GM04504 (cell line): Measurements from ENCODE around the gene HEPACAM.

Experiments used
- DNase-seq: peaks from one replicate; pipeline ENCODE4 v3.0.0-alpha.2; 2012; ENCODE audit warnings: low read depth

The HEPACAM gene

GRCh38 chr11:124942466-124943253 is 6.8 kb upstream of the HEPACAM start:
- DNase-seq = no peak

DNA sequence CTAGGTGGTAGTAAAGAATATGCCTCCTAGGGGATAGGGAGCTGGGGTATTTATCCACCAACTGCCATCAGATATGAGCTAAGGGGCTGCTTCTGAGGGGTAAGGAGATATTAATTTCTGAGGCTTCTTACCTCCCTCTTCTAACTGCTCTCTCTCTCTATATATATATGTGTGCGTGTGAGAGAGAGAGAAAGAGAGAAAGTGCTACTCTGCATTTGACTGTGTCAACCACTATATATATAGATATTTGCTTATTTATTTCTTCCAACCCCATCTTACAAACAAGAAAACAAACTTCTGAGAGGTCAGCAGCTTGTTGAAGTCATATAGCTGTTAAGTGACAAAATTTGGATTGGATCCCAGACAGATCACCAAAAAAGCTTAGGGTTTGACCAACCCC is 5.9 kb upstream of the HEPACAM start:
- no peak for DNase-seq

DNA sequence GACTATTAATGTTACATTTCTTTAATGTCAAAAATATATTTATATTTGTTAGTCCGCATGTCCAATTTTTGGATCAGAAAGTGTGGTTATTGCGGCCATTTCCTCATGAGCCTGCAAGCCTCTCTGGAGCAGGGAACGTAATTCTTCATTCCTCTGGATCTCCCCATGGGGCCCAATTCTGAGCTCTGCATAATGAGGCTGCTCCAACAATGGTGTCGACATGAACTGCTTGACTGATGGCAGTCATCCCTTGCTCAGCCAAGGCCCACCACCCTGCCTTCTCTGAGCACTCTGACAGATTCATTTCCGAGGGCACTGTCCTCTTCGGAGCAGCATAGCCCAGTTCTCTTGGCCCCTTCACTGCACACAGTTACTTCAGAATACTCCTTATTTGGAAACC is 3.1 kb upstream of the HEPACAM start:
- DNase-seq = no peak

GRCh38 chr11:124938206-124938765 is 2.4 kb upstream of the HEPACAM start:
- DNase-seq = no peak

- no peak for DNase-seq
Measured at GRCh38 chr11:124937336-124937935, 1.6 kb upstream of the HEPACAM start.

GRCh38 chr11:124934862-124935547 is 842 bp downstream of the HEPACAM start:
- peak; percentile 52 for DNase-seq

DNA sequence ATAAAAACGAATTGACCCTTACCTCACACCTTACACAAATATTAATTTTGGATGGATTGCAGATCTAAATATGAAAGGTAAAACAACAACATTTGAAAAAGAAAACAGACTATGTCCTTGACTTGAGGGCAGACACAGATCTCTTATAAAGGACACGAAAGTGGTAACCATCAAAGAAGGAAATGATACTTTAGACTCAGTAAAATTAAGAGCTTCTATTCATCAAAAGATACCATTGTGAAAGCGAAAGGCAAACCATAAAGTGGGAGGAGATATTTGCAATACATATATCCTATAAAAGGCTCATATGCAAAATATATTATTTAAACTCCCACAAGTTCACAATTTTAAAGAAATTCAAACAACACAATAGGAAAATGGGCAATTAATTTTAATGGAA is 5.0 kb downstream of the HEPACAM start:
- DNase-seq = no peak

- DNase-seq = no peak
Measured at GRCh38 chr11:124928942-124929665, 6.7 kb downstream of the HEPACAM start.

DNA sequence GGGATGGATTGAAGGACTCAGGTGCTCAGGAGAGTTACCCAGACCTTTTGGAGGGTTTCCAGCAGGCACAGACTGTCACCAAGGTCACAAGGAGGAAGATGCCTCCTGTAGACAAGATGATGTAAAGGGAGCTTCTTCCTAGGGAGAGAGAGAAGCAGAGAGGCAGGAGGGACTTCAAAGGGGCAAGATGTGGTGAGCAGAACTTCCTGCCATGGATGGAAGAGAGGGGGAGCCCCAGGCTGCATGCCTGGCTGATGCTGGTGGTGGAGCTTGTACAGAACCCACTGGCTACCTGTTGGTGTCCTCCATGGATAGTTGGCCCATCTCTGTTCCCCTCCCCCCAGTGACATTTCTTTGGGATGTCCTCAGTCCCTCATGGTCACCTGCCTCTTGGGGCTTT is 12.6 kb downstream of the HEPACAM start:
- DNase-seq = no peak

DNA sequence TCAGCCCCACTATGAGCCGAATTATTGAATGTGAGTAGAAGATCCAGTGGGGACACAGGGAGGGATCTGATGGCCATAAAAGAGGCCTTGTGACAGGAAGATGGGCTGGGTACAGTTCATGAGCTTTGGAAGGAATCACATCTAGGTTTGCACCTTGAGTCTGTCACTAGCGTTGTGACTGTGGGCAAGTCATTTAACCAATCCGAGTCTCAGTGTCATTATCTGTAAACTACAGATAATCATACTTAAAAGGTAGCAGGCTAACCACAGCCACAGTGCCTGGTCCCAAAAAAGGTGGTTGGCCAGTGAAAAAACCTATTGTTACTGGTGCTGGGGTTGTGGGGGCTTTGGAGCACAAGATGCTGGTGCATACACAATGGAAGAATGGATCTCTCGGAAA is 13.0 kb downstream of the HEPACAM start:
- no peak for DNase-seq

DNA sequence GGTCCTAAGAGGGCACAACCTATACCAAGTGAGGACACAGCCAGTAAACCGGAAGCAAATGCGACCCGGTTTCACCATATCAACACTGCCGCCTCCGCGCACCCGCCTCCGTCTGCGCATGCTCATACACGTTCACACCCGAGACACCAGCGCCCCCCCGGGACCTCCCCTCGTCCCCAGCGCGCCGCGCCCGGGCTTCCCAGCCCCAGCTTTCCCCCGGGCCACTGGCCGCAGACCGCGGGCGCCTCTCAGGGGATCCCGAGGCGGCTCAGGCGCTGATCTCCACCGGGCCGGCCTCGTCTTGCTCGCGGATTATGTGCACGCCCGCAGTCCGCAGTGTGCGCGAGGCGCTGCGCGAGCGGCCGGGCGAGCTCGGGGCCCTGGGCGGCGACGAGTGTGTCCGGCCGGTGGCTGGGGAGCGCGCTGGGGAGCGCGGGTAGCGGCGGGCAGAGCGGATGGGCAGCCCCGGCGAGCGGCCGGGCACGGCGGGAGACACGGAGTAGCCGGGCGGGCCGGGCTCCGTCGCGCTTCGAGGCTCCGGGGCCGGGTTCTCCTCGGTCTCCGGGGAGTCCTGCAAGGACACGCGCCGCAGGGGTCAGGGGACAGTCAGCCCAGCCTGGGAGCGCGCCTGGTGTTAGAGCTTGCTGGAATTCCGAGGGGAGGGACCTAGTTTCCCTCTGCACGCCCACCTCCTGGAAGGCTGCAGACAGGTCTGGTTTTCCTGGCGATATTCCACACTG is 14.8 kb downstream of the HEPACAM start:
- DNase-seq = no peak

DNA sequence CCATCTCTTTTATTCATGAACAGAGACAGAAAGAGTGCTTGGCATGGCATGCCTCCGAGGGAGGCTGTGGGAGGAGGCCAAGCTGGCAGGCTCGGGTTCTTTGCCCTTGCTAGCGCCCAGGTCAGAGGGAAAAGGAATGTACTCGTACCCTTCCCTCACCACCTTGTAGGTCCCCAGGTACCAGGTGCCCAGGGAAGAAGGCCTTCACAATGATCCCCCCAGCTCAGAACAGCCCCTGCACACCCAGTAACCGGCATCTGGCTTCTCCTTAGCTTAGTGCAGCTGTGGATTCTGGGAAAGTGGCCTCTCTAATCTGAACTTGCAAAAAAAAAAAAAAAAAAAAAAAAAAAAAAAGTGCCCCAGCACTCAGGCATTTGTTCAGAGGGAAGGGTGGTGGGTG is 15.5 kb downstream of the HEPACAM start:
- DNase-seq = no peak

GRCh38 chr11:124919898-124920297 is 15.9 kb downstream of the HEPACAM start:
- DNase-seq = no peak

DNA sequence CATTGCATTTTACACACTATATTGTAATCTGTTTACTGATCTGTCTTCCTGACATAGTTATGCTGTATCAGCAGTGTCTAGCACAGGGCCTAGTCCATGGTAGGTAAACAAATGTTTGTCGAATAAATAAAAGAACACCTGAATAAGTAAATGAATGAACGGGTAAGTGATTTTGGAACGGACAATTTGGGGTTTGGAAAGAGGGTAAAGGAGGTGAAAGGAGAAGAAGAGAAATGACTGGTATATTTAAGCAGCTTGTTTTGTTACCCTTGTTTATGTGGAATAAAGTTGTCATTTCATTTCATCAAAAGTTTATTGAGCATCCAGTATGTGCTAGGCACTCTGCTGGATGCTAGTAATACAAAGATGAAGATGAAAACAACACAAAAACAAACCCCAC is 16.9 kb downstream of the HEPACAM start, which contains the start of gene HEPN1:
Gene HEPN1, plus strand, starts transcription at position 301 of the 400 bp plus-strand sequence.
- no peak for DNase-seq

DNA sequence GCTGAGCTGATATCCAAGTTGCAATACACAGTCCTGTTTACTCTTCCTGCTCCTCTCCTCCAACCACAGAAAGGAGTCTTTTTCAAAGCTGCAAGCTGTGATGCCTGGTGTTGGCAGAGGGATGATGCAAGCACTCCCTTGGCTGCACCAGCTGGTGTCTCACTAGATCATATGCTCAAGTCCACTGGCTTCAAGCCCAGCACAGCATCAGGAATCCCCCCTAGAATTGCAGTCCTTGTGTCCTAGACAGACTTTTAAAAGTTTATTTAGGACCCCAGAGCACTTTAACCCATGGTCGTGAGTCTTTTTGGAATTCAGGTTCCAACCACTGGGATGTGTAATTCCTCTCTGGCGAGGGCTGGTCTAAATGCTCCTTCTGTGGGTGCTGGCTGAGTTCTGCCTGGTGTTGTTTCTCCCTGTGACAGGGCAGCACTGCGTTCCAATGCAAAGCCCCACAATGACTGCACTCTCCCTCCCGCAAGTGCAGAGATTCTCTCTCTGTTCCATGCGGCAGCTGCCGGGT is 18.7 kb downstream of the HEPACAM start:
- no peak for DNase-seq

DNA sequence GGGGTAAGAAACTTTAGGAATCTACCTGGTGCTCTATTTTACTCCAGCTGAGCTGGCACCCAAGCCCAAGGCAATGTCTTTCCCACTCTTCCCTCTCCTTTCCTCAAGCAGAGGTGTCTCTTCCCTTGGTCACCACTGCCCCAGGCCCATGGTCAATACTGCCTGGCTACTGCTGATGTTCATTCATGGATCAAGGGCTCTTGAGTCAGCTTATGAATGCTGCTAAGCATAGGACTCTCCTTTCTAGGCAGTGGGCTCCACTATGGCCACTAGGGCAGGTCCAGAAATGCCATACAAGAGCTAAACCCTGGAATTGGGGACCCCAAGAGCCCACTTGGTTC is 19.5 kb downstream of the HEPACAM start:
- no peak for DNase-seq

DNA sequence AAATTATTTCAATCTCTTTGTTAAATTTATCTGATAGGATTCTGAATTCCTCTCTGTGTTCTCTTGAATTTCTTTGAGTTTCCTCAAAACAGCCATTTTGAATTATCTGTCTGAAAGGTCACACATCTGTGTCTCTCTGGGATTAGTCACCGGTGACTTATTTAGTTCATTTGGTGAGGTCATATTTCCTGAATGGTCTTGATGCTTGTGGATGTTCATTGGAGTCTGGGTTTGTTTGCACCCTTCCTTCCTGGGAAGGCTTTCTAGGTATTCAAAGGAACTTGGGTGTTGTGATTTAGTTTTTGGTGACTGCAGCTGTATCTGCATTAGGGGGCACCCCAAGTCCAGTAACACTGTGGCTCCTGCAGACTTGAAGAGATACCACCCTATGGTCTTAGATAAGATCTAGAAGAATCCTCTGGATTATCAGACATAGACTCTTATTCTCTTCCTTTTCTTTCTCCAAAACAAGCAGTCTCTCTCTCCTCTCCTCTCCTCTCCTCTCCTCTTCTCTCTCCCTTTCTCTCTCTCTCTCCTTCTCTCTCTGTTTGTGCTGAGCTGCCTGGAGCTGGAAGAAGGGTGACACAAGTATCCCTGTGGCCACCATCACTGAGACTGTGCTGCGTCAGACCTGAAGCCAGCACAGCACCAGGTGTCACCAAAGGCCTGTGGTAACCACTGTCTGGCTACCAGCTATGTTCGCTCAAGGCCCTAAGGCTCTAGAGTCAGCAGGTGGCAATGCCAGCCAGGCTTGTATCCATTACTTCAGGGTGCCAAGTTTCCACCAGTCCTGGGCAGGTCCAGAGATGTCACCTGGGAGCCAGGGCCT is 20.1 kb downstream of the HEPACAM start:
- DNase-seq = no peak

DNA sequence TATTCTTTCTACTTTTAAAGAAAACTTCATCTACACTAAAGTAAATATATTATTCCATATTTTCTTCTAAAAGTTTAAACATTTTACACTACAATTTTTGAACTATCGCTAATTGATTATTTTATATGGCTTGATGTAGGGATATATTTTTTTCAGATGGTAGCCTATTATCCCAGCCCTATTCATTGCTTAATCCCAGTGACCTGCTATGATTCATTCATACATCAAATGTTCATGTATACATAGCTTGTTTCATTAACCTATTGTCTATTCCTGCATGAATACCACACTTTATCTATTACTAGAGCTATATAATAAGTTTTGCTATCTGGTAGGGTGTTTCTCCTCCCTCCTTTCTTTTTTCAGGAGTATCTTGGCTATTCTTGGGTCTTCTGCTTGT is 33.2 kb downstream of the HEPACAM start:
- no peak for DNase-seq

- DNase-seq = peak; percentile 81
Measured at GRCh38 chr11:124900464-124900863, 35.4 kb downstream of the HEPACAM start.

GRCh38 chr11:124899383-124900145 is 36.3 kb downstream of the HEPACAM start:
- no peak for DNase-seq
